T-helper 17 cell (primary cell): ENCODE data around the gene CYP20A1. TPM values are rescaled to one million over a fixed set of nuclear protein-coding genes. Genes with fewer than 3 reads are reported as not detected.
A peak's percentile ranks its signal among the peaks of the same experiment; 100 is the strongest.
"Not testable (repeated sequence)": the region's sequence is repeated elsewhere in the genome, so short reads cannot be mapped to it uniquely, and the experiment has no call there.

Source experiments
- ATAC-seq: fragments of 150-1000 bp; cut with Tn5 transposase; 2 replicates; pipeline ENCODE4 v1.10.0; 2021; ENCODE audit warnings: mild to moderate bottlenecking, moderate library complexity
- DNase-seq, 3 donors: peaks; one replicate each; pipeline versions ENCODE4 v3.0.0 to v3.0.0-alpha.2; 2020 to 2021
- H3K9me3 ChIP-seq: one replicate; pipeline ENCODE4 v1.7.0; 2013; ENCODE audit warnings: low read length, mild to moderate bottlenecking; ENCODE audit not compliant: control insufficient read depth, poor library complexity, severe bottlenecking
- H3K27ac Mint-ChIP-seq: one replicate; pipeline ENCODE4 v1.8.0; 2022; ENCODE audit warnings: mild to moderate bottlenecking, moderate library complexity, mixed read lengths
- H3K27me3 Mint-ChIP-seq: one replicate; pipeline ENCODE4 v1.8.0; 2022; ENCODE audit warnings: mixed read lengths
- H3K36me3 Mint-ChIP-seq: one replicate; pipeline ENCODE4 v1.8.0; 2022; ENCODE audit warnings: low read depth, mixed read lengths
- H3K4me1 Mint-ChIP-seq: one replicate; pipeline ENCODE4 v1.8.0; 2022; ENCODE audit warnings: mild to moderate bottlenecking, mixed read lengths
- H3K4me3 Mint-ChIP-seq: one replicate; pipeline ENCODE4 v1.8.0; 2022; ENCODE audit warnings: mild to moderate bottlenecking, moderate library complexity, mixed read lengths
- total RNA-seq, 4 donors: library from RNA in 2 of 4; stranded (reverse) in 2 of 4; gene quantifications; one replicate each; pipeline ENCODE4 v1.2.3 and lab custom pipeline; 2022 to 2026

The CYP20A1 gene
- total RNA-seq (10 to 100 TPM; 31.3 to 34.7 TPM), total RNA-seq (lab: John Stamatoyannopoulos, UW) (86.0 to 144 reads per million in 2 donors)

- ATAC-seq (peak; percentile 86), DNase-seq (peak; percentile 94 to 97 (median 95))
- Mint-ChIP-seq H3K27me3 (no peaks in the 10 kb centered on the region), H3K27ac (peak within 1 kb of the TSS; percentile 99), H3K4me1 (peaks cover 27% of the 10 kb centered on the region), H3K36me3 (peaks cover 13% of the 10 kb centered on the region), H3K4me3 (peak within 1 kb of the TSS; percentile 97)
- no peaks in the 10 kb centered on the region for H3K9me3 ChIP-seq
Measured at GRCh38 chr2:203238704-203239526, at the start of gene CYP20A1. Gene CYP20A1 (plus strand): TSS chr2:203239018. CDS start chr2:203239063, 45 bp downstream.

- DNase-seq = not testable (repeated sequence)
Measured at GRCh38 chr2:203190547-203190946, 48.3 kb upstream of the CYP20A1 start.

GRCh38 chr2:203191026-203191425 lies 47.8 kb upstream of the CYP20A1 start:
- H3K27me3 Mint-ChIP-seq, H3K36me3 Mint-ChIP-seq, H3K4me3 Mint-ChIP-seq, H3K4me1 Mint-ChIP-seq, H3K9me3 ChIP-seq, ATAC-seq, DNase-seq, H3K27ac Mint-ChIP-seq: not testable (repeated sequence)

More at GRCh38 chr2:203190547-203190946, 48.3 kb upstream of the CYP20A1 start:
- H3K9me3 ChIP-seq, H3K27me3 Mint-ChIP-seq, H3K36me3 Mint-ChIP-seq, H3K4me3 Mint-ChIP-seq, H3K27ac Mint-ChIP-seq, ATAC-seq, H3K4me1 Mint-ChIP-seq: not testable (repeated sequence)

- Mint-ChIP-seq H3K27me3 (no peaks in the 10 kb centered on the region), H3K36me3 (peaks cover 4% of the 10 kb centered on the region), H3K4me1 (no peaks in the 10 kb centered on the region), H3K4me3 (no peak overlapping the region), H3K27ac (no peak overlapping the region)
- H3K9me3 ChIP-seq = no peaks in the 10 kb centered on the region
- ATAC-seq (no peak), DNase-seq (no peak)
Measured at GRCh38 chr2:203191961-203192360, 46.9 kb upstream of the CYP20A1 start.

GRCh38 chr2:203195331-203196036 lies 43.3 kb upstream of the CYP20A1 start:
- no peaks in the 10 kb centered on the region for H3K9me3 ChIP-seq
- H3K27ac Mint-ChIP-seq = no peak overlapping the region
- H3K27me3 Mint-ChIP-seq = no peaks in the 10 kb centered on the region
- H3K4me1 Mint-ChIP-seq = no peaks in the 10 kb centered on the region
- ATAC-seq (no peak), DNase-seq (no peak)
- peaks cover 1% of the 10 kb centered on the region for H3K36me3 Mint-ChIP-seq
- H3K4me3 Mint-ChIP-seq = no peak overlapping the region

GRCh38 chr2:203200866-203201265 lies 38.0 kb upstream of the CYP20A1 start:
- Mint-ChIP-seq H3K36me3 (peaks cover under 1% of the 10 kb centered on the region), H3K27me3 (no peaks in the 10 kb centered on the region), H3K4me3 (no peak overlapping the region), H3K27ac (no peak overlapping the region), H3K4me1 (no peaks in the 10 kb centered on the region)
- H3K9me3 ChIP-seq = no peaks in the 10 kb centered on the region
- ATAC-seq = no peak
- no peak for DNase-seq

GRCh38 chr2:203201426-203201825 lies 37.4 kb upstream of the CYP20A1 start:
- Mint-ChIP-seq H3K4me1 (no peaks in the 10 kb centered on the region), H3K36me3 (peaks cover 4% of the 10 kb centered on the region), H3K4me3 (no peak overlapping the region), H3K27ac (no peak overlapping the region), H3K27me3 (no peaks in the 10 kb centered on the region)
- DNase-seq = no peak
- no peaks in the 10 kb centered on the region for H3K9me3 ChIP-seq
- ATAC-seq = no peak

- H3K27me3 Mint-ChIP-seq = no peaks in the 10 kb centered on the region
- peaks cover 11% of the 10 kb centered on the region for H3K4me1 Mint-ChIP-seq
- H3K4me3 Mint-ChIP-seq = no peak overlapping the region
- no peak for DNase-seq
- H3K9me3 ChIP-seq = no peaks in the 10 kb centered on the region
- no peak for ATAC-seq
- no peak overlapping the region for H3K27ac Mint-ChIP-seq
- peaks cover 4% of the 10 kb centered on the region for H3K36me3 Mint-ChIP-seq
Measured at GRCh38 chr2:203209538-203209937, 29.3 kb upstream of the CYP20A1 start.

- no peaks in the 10 kb centered on the region for H3K9me3 ChIP-seq
- Mint-ChIP-seq H3K27me3 (no peaks in the 10 kb centered on the region), H3K27ac (no peak overlapping the region), H3K4me1 (no peaks in the 10 kb centered on the region), H3K4me3 (no peak overlapping the region), H3K36me3 (no peaks in the 10 kb centered on the region)
- DNase-seq (peak in 2 of 3 donors; percentile 14 to 20), ATAC-seq (peak; percentile 84)
Measured at GRCh38 chr2:203225423-203226039, 13.3 kb upstream of the CYP20A1 start.

- not testable (repeated sequence) for H3K36me3 Mint-ChIP-seq, H3K27me3 Mint-ChIP-seq, ATAC-seq, DNase-seq, H3K4me3 Mint-ChIP-seq, H3K27ac Mint-ChIP-seq, H3K4me1 Mint-ChIP-seq, H3K9me3 ChIP-seq
Measured at GRCh38 chr2:203229674-203230073, 9.1 kb upstream of the CYP20A1 start.

- Mint-ChIP-seq H3K36me3 (peaks cover 8% of the 10 kb centered on the region), H3K4me1 (peaks cover 21% of the 10 kb centered on the region), H3K27ac (peak overlapping the region; percentile 99), H3K27me3 (no peaks in the 10 kb centered on the region), H3K4me3 (peak overlapping the region; percentile 97)
- no peaks in the 10 kb centered on the region for H3K9me3 ChIP-seq
- no peak for ATAC-seq
- no peak for DNase-seq
Measured at GRCh38 chr2:203237346-203238238, 1.2 kb upstream of the CYP20A1 start.

- Mint-ChIP-seq H3K27ac (peak overlapping the region; percentile 99), H3K4me1 (peaks cover 27% of the 10 kb centered on the region)
- ATAC-seq = peak; percentile 0
Measured at GRCh38 chr2:203238292-203238703, 520 bp upstream of the CYP20A1 start.

More at GRCh38 chr2:203238292-203238703, 520 bp upstream of the CYP20A1 start:
- DNase-seq = no peak
- no peaks in the 10 kb centered on the region for H3K9me3 ChIP-seq
- Mint-ChIP-seq H3K36me3 (peaks cover 13% of the 10 kb centered on the region), H3K27me3 (no peaks in the 10 kb centered on the region), H3K4me3 (peak overlapping the region; percentile 97)
